ENCODE data around the gene C18orf63. TPM values are rescaled to one million over a fixed set of nuclear protein-coding genes. Genes with fewer than 3 reads are reported as not detected.

Gene C18orf63
- total and polyA plus RNA-seq, 3 donors from 2014 or later, result 9.8 to 22.1 (median 13.7) TPM

DNA sequence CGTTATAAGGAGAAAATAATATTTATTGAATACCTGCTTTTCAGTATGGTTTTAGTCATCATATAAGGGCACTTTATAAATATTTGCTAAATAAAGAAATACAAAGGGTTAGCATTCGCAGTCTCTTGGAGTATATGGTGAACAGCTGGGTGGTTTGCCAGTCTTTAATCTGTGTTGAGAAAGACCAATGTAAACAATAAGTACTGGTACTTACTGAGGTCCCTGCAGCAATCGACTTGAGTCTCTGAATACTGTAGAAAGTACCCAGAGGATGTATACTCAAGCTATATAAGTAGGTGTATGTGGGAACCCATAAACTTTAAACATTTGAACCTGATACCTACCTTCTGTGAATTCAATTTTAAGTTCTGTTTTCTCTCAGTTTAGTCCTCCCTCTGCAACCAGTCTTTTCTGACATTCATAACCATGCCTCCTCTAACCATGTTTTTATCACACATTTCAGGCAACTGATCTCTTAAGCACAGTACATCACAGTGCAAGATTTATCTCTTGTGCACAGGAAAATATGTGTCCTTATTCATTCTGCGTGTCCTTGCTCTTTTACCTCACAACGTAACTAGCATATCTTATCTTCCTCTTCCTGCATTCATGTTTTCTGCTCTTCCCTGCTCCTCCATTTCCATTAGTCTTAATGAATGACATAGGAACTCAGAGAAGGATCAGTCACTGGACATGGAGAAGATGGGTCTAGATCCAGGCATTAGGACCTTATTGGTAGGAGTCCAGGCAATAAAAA is 21.7 kb downstream of the C18orf63 start:
- no peak overlapping the region for H3K4me3 ChIP-seq
- DNase-seq, result no peak
- H3K9me3 ChIP-seq, result no peaks in the 10 kb centered on the region
- H3K27me3 ChIP-seq, result no peaks in the 10 kb centered on the region
- H3K4me1 ChIP-seq, result peaks cover 6% of the 10 kb centered on the region
- no peaks in the 10 kb centered on the region for H3K36me3 ChIP-seq (ENCODE audit: low read depth, missing control alignments)
- TF ChIP-seq, protein P1, sequence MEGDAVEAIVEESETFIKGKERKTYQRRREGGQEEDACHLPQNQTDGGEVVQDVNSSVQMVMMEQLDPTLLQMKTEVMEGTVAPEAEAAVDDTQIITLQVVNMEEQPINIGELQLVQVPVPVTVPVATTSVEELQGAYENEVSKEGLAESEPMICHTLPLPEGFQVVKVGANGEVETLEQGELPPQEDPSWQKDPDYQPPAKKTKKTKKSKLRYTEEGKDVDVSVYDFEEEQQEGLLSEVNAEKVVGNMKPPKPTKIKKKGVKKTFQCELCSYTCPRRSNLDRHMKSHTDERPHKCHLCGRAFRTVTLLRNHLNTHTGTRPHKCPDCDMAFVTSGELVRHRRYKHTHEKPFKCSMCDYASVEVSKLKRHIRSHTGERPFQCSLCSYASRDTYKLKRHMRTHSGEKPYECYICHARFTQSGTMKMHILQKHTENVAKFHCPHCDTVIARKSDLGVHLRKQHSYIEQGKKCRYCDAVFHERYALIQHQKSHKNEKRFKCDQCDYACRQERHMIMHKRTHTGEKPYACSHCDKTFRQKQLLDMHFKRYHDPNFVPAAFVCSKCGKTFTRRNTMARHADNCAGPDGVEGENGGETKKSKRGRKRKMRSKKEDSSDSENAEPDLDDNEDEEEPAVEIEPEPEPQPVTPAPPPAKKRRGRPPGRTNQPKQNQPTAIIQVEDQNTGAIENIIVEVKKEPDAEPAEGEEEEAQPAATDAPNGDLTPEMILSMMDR (IDR thresholded peaks at IDR 0.05), result no peak
- TF ChIP-seq POLR2A (IDR thresholded peaks at IDR 0.05), result no peak
- no peak overlapping the region for H3K27ac ChIP-seq
- WGBS, 2 donors, result 73% methylated on average over 5 of the region's 5 CpGs
- intact Hi-C loops (cut with DNase I; ENCODE audit: low total_unique reads), result no loop called here

DNA sequence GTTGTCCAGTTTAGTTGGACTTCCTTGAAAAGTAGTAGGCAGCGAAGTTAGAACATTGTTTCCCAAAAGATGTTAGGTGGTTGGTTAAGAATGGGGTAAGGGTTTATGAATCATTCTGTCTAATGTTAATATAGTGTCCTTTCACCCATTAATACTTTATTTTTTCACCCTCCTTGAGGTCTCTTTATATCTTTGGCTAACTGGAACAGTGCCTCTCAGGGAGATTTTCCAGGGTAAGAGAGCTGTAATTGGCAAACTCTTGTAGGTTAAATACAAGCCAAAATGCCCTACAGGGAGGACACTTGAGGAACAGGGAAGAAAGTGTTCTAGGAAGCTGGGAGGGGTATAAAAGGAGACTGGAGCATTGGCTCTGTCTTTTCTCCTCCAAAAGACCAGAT is 22.3 kb downstream of the C18orf63 start:
- DNase-seq, result no peak
- Histone ChIP-seq H3K36me3 (ENCODE audit: low read depth, missing control alignments) (no peaks in the 10 kb centered on the region), H3K4me1 (peaks cover 6% of the 10 kb centered on the region), H3K27ac (no peak overlapping the region), H3K9me3 (no peaks in the 10 kb centered on the region), H3K4me3 (no peak overlapping the region), H3K27me3 (no peaks in the 10 kb centered on the region)
- intact Hi-C loops (cut with DNase I; ENCODE audit: low total_unique reads), result no loop called here
- 53 to 78% methylated on average over 1 of the region's 1 CpG for WGBS, 2 donors
- TF ChIP-seq, protein P1 (IDR thresholded peaks at IDR 0.05), result no peak
- no peak for TF ChIP-seq POLR2A (IDR thresholded peaks at IDR 0.05)

DNA sequence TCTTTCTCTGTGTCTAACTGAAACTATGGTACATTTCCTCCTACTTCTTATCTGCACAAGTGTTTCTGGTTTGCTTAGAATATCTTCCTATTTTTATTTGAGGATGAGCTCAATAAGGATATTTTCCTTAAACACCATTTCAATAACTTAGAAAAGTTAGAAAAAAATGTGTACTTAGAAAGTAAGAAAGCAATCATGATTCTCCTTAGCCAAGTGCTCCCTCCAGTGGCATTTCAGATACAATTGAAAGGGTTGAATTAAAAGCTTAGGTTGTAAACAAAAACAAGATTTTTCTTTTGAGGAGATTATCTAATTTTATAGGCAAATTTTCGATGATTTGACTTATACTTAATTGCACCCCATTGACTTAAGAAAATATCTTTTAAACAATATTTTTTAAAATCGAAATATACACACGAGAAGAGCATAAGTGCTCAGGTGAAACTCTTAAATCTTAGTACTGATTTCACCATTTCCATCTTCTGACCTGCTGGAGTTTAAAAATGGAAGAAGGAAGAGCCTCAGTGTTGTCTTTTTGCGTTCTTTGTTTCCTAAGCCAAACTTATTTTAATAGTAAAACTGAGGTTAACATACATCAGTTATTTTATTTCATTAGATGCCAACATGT is 26.9 kb downstream of the C18orf63 start:
- Histone ChIP-seq H3K27ac (no peak overlapping the region), H3K9me3 (no peaks in the 10 kb centered on the region), H3K27me3 (no peaks in the 10 kb centered on the region), H3K4me3 (no peak overlapping the region), H3K4me1 (peaks cover 5% of the 10 kb centered on the region), H3K36me3 (ENCODE audit: low read depth, missing control alignments) (no peaks in the 10 kb centered on the region)
- TF ChIP-seq POLR2A (IDR thresholded peaks at IDR 0.05), result no peak
- TF ChIP-seq, protein P1 (IDR thresholded peaks at IDR 0.05), result peak; percentile 44 to 56 (median 47)
- WGBS, 2 donors, result 21 to 25% methylated on average over 4 of the region's 4 CpGs
- intact Hi-C loops (cut with DNase I; ENCODE audit: low total_unique reads), result loop anchor here (5.0 kb wide), 1 partner anchor 145 kb away; no protein-coding TSS in a partner anchor
- DNase-seq, result peak; percentile 47

DNA sequence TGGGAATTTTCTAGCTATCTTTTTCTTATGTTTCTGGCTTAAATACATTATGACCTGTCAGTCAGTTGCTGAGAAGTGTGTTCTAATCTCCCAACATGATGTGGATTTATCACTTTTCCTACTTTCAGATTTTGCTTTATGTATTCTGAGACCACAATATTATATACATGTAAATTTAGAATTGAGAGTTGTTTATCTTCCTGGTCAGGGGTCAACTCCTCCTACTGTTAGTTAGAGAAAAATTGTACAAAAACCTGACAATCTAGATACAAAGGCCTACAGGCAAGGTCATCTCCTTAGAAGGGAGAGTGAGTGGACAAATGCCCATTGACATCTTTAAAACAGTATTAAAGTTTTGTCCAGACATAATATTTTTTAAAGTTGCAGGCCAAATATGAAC is 30.6 kb downstream of the C18orf63 start:
- H3K27me3 ChIP-seq, result no peaks in the 10 kb centered on the region
- DNase-seq, result no peak
- intact Hi-C loops (cut with DNase I; ENCODE audit: low total_unique reads), result no loop called here
- H3K36me3 ChIP-seq (ENCODE audit: low read depth, missing control alignments), result no peaks in the 10 kb centered on the region
- no peaks in the 10 kb centered on the region for H3K4me1 ChIP-seq
- TF ChIP-seq, protein P1 (IDR thresholded peaks at IDR 0.05), result no peak
- no peak for TF ChIP-seq POLR2A (IDR thresholded peaks at IDR 0.05)
- no peak overlapping the region for H3K4me3 ChIP-seq
- no peak overlapping the region for H3K27ac ChIP-seq
- no peaks in the 10 kb centered on the region for H3K9me3 ChIP-seq
